NT2/D1 (cell line): ENCODE data around the gene FOXO6.

ENCODE experiments used
- YY1 ChIP-seq: IDR thresholded peaks from 2 replicates; pipeline ENCODE4 v1.6.1; 2011; ENCODE audit not compliant: insufficient read length, insufficient read depth
- ZNF274 ChIP-seq: IDR thresholded peaks from 2 replicates; pipeline ENCODE4 v1.6.1; 2011; ENCODE audit warnings: mild to moderate bottlenecking, low read depth, low read length

GRCh38 chr1:41368801-41369200 lies 7.6 kb downstream of the FOXO6 start:
- TF ChIP-seq YY1 (no peak), ZNF274 (no peak)
